UCSD-AML1 (cell line): ENCODE results near the gene SLAMF7.

Experiments used
- DNase-seq: peaks from one replicate; lab custom pipeline; 2025; ENCODE audit not compliant: unreplicated experiment; lab: John Stamatoyannopoulos, UW

SLAMF7 gene

GRCh38 chr1:160800142-160800541, 61.1 kb downstream of the SLAMF7 start:
- DNase-seq = no peak

GRCh38 chr1:160800645-160801408, 61.8 kb downstream of the SLAMF7 start:
- DNase-seq = no peak

DNA sequence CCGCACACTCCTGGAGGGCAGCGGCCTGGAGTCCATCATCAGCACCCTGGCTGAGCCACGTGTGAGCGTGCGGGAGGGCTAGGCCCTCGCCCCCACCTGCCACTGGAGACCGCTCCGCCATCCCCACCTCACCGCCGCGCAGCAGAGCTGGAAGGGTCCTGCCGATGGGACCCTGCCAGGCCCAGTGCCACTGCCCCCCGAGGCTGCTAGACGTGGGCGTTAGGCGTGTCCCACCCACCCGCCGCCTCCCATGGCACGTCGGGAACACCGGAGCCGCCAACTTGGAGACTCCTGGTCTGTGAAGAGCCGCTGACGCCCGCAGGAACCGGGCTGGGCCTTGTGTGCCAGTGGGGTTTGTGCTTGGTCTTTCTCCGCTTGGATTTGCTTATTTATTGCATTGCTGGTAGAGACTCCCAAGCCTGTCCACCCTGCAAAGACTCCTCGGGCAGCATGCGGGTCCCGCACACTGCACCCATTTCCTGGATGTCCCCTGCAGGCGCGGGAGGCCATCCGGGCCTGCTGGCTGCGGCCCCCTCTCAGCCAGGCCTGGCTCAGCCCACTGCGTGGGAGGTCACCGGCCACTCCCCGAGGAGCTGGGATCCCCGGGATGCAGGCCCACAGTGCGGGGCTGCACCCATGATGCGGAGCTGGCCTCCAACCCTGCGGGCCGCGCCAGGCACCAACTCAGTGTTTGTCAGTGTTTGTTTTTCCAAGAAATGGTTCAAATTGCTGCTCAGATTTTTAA, 63.0 kb downstream of the SLAMF7 start:
- no peak for DNase-seq
